PC-3 (cell line): ENCODE data around the gene CUEDC2.

Experiments used
- EZH2 ChIP-seq: fragments of 300-600 bp; sonication (generic); IDR thresholded peaks from one replicate; pipeline ENCODE4 v1.6.1; 2017; ENCODE audit warnings: antibody characterized with exemption, mild to moderate bottlenecking, low read length; ENCODE audit not compliant: unreplicated experiment
- TF ChIP-seq, protein P1 (sequence below): fragments of 300-600 bp; sonication (generic); conservative IDR thresholded peaks from 2 replicates; pipeline ENCODE4 v1.5.1; 2017; ENCODE audit warnings: antibody characterized with exemption, low read depth, mild to moderate bottlenecking, low read length

- TF ChIP-seq, protein P1, sequence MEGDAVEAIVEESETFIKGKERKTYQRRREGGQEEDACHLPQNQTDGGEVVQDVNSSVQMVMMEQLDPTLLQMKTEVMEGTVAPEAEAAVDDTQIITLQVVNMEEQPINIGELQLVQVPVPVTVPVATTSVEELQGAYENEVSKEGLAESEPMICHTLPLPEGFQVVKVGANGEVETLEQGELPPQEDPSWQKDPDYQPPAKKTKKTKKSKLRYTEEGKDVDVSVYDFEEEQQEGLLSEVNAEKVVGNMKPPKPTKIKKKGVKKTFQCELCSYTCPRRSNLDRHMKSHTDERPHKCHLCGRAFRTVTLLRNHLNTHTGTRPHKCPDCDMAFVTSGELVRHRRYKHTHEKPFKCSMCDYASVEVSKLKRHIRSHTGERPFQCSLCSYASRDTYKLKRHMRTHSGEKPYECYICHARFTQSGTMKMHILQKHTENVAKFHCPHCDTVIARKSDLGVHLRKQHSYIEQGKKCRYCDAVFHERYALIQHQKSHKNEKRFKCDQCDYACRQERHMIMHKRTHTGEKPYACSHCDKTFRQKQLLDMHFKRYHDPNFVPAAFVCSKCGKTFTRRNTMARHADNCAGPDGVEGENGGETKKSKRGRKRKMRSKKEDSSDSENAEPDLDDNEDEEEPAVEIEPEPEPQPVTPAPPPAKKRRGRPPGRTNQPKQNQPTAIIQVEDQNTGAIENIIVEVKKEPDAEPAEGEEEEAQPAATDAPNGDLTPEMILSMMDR: no peak
- no peak for TF ChIP-seq EZH2
Observed at GRCh38 chr10:102406815-102407214, 25.6 kb downstream of the CUEDC2 start.
